OCI-LY3 (cell line): Measurements from ENCODE around the gene ZC3H15.

Experiments
- EZH2phosphoT487 ChIP-seq: fragments of 200-600 bp; shearing (Covaris generic); IDR thresholded peaks from 2 replicates; pipeline ENCODE4 v1.6.1; 2018; ENCODE audit warnings: antibody characterized with exemption, mixed run types, low read depth
- TF ChIP-seq, protein P1 (sequence below): fragments of 200-600, 300-600 bp; sonication (generic); IDR thresholded peaks from 2 replicates; pipeline ENCODE4 v1.5.1; 2014; ENCODE audit warnings: antibody characterized with exemption, low read length, low read depth

DNA sequence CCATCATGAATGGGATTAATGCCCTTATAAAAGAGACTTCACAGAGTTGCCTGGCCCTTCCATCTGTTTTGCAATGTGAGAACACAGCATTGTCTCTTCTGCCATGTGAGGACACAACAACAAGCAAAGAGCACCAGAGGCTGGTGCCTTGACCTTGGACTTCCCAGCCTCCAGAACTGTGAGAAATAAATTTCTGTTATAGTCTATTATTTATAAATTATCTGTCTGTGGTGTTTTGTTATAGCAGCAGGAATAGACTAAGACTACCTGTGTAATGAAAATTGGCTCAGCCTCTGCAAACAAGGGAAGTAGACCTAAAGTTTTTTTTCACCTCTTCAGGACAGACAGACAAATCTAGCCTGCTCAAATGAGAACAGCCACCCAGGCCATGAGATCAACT lies 19.3 kb upstream of the ZC3H15 start:
- TF ChIP-seq, protein P1, sequence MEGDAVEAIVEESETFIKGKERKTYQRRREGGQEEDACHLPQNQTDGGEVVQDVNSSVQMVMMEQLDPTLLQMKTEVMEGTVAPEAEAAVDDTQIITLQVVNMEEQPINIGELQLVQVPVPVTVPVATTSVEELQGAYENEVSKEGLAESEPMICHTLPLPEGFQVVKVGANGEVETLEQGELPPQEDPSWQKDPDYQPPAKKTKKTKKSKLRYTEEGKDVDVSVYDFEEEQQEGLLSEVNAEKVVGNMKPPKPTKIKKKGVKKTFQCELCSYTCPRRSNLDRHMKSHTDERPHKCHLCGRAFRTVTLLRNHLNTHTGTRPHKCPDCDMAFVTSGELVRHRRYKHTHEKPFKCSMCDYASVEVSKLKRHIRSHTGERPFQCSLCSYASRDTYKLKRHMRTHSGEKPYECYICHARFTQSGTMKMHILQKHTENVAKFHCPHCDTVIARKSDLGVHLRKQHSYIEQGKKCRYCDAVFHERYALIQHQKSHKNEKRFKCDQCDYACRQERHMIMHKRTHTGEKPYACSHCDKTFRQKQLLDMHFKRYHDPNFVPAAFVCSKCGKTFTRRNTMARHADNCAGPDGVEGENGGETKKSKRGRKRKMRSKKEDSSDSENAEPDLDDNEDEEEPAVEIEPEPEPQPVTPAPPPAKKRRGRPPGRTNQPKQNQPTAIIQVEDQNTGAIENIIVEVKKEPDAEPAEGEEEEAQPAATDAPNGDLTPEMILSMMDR, result no peak
- no peak for TF ChIP-seq EZH2phosphoT487
